Measurements from ENCODE around the gene ETHE1. TPM values are rescaled to one million over a fixed set of nuclear protein-coding genes. Genes with fewer than 3 reads are reported as not detected.

Gene ETHE1
- total and polyA plus RNA-seq, 4 donors = 30.4 to 45.1 (median 34.5) TPM

DNA sequence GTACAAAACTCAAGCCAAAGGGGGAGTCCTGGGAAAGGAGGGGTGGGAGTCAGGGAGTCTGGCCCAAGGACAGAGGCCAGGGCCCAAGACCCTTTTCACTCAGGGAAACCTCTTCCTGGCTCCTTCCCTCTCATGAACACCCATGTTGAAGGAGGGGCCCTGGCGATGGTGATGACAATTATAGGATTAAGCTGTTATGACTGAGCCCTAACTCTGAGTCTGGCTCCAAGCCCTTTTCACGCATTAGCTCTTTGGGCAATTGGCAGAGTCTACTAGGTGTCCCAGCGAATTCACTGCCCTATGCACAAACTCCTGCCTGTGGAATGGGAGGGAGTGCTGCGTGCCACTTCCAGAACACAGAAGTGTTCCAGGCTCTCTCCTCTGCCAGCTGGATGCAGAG, 26.7 kb upstream of the ETHE1 start:
- Histone ChIP-seq H3K27ac (ENCODE audit: low read depth in 1 of 2, low read length in 2 of 2) (no peak overlapping the region), H3K9me3 (ENCODE audit: control insufficient read depth in 4 of 4, low read length in 3 of 4) (no peaks in the 10 kb centered on the region), H3K4me1 (ENCODE audit: control insufficient read depth in 4 of 4, insufficient read depth in 4 of 4, low read length in 3 of 4) (no peaks in the 10 kb centered on the region), H3K27me3 (ENCODE audit: control insufficient read depth in 4 of 4, insufficient read depth in 4 of 4, low read length in 3 of 4) (no peaks in the 10 kb centered on the region), H3K4me3 (ENCODE audit: low read depth in 1 of 3, low read length in 3 of 3) (no peak overlapping the region), H3K9ac (ENCODE audit: low read depth in 1 of 2, low read length in 2 of 2) (no peak overlapping the region), H3K36me3 (ENCODE audit: control insufficient read depth in 4 of 4, insufficient read depth in 3 of 4, low read depth in 1 of 4, low read length in 3 of 4) (peaks cover 8 to 30% (median 14%) of the 10 kb centered on the region in 4 donors)
- TF ChIP-seq RXRA (IDR thresholded peaks at IDR 0.05) = no peak
- no peak for TF ChIP-seq YY1 (IDR thresholded peaks at IDR 0.05)
- TF ChIP-seq, protein P1, sequence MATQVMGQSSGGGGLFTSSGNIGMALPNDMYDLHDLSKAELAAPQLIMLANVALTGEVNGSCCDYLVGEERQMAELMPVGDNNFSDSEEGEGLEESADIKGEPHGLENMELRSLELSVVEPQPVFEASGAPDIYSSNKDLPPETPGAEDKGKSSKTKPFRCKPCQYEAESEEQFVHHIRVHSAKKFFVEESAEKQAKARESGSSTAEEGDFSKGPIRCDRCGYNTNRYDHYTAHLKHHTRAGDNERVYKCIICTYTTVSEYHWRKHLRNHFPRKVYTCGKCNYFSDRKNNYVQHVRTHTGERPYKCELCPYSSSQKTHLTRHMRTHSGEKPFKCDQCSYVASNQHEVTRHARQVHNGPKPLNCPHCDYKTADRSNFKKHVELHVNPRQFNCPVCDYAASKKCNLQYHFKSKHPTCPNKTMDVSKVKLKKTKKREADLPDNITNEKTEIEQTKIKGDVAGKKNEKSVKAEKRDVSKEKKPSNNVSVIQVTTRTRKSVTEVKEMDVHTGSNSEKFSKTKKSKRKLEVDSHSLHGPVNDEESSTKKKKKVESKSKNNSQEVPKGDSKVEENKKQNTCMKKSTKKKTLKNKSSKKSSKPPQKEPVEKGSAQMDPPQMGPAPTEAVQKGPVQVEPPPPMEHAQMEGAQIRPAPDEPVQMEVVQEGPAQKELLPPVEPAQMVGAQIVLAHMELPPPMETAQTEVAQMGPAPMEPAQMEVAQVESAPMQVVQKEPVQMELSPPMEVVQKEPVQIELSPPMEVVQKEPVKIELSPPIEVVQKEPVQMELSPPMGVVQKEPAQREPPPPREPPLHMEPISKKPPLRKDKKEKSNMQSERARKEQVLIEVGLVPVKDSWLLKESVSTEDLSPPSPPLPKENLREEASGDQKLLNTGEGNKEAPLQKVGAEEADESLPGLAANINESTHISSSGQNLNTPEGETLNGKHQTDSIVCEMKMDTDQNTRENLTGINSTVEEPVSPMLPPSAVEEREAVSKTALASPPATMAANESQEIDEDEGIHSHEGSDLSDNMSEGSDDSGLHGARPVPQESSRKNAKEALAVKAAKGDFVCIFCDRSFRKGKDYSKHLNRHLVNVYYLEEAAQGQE (IDR thresholded peaks at IDR 0.05) = no peak
- TF ChIP-seq TAF1 (conservative IDR thresholded peaks at IDR 0.05) = no peak
- TF ChIP-seq RAD21 (IDR thresholded peaks at IDR 0.05) = no peak
- TF ChIP-seq CTCF (IDR thresholded peaks at IDR 0.05; ENCODE audit: low read depth, low read length, missing input control) = no peak
- no peak for TF ChIP-seq HNF4A (conservative IDR thresholded peaks at IDR 0.05)
- TF ChIP-seq JUND (IDR thresholded peaks at IDR 0.05) = no peak
- TF ChIP-seq HNF4G (IDR thresholded peaks at IDR 0.05) = no peak
- TF ChIP-seq, protein P2, sequence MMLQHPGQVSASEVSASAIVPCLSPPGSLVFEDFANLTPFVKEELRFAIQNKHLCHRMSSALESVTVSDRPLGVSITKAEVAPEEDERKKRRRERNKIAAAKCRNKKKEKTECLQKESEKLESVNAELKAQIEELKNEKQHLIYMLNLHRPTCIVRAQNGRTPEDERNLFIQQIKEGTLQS (IDR thresholded peaks at IDR 0.05) = no peak
- no peak for TF ChIP-seq SP1 (IDR thresholded peaks at IDR 0.05)
- no peak for TF ChIP-seq ZBTB33 (IDR thresholded peaks at IDR 0.05)
- no peak for TF ChIP-seq GABPA (IDR thresholded peaks at IDR 0.05 in 1 of 2, conservative IDR thresholded peaks at IDR 0.05 in 1 of 2)
- no peak for TF ChIP-seq FOXA2 (IDR thresholded peaks at IDR 0.05)
- no peak for TF ChIP-seq FOXA1 (IDR thresholded peaks at IDR 0.05)
- TF ChIP-seq EGR1 (IDR thresholded peaks at IDR 0.05; ENCODE audit: low read depth in 2 of 2) = no peak
- TF ChIP-seq, protein P3, sequence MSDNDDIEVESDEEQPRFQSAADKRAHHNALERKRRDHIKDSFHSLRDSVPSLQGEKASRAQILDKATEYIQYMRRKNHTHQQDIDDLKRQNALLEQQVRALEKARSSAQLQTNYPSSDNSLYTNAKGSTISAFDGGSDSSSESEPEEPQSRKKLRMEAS (IDR thresholded peaks at IDR 0.05) = no peak
- TF ChIP-seq NR2F2 (IDR thresholded peaks at IDR 0.05) = no peak
- DNase-seq (ENCODE audit: low spot score) = no peak
- WGBS = 85% methylated on average over 4 of the region's 4 CpGs

All from liver (tissue), 9 donors.